Measurements from ENCODE around the gene AK2. TPM values are rescaled to one million over a fixed set of nuclear protein-coding genes. Genes with fewer than 3 reads are reported as not detected.

The AK2 gene
- total RNA-seq, 1 donor from 2014 or later: 27.8 TPM

Other genes with a start within 250 kb of the AK2 start
- gene YARS1, start 219.5 kb downstream of the AK2 start, total RNA-seq: 39.1 TPM
- 30.0 TPM for gene S100PBP, start 219.2 kb downstream of the AK2 start, total RNA-seq
- gene FNDC5, start 166.0 kb downstream of the AK2 start, total RNA-seq: 15.0 TPM
- 42.0 TPM for gene HPCA, start 150.4 kb downstream of the AK2 start, total RNA-seq
- 3.7 TPM for gene TMEM54, start 135.5 kb downstream of the AK2 start, total RNA-seq
- 31.5 TPM for gene RNF19B, start 72.1 kb downstream of the AK2 start, total RNA-seq
- 17.7 TPM for gene AZIN2, start 44.3 kb upstream of the AK2 start, total RNA-seq
- 6.1 TPM for gene TRIM62, start 145.2 kb upstream of the AK2 start, total RNA-seq
- 15.5 TPM for gene ZNF362, start 219.6 kb upstream of the AK2 start, total RNA-seq

All from temporal lobe (tissue), 1 donor.